ENCODE data around the gene ZNF37A. TPM values are rescaled to one million over a fixed set of nuclear protein-coding genes. Genes with fewer than 3 reads are reported as not detected.

Gene ZNF37A
- total and polyA plus RNA-seq, 10 of the 15 experiments (the other 5 are each of a cell fraction or from before 2014, with no cell fraction given): 3.3 to 24.2 (median 12.1) TPM

DNA sequence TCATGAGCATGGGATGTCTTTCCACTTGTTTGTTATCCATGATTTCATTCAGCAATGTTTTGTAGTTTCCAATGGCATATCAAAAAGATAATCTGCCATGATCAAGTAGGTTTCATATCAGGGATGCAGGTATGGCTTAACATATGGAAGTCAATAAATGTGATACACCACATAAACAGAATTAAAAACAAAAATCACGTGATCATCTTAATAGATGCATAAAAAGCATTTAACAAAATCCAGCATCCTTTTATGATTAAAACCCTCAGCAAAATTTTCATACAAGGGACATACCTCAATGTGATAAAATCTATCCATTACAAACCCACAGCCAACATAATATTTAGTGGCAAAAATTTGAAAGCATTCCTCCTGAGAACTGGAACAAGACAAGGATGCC lies 90.3 kb downstream of the ZNF37A start:
- H3K27ac ChIP-seq (ENCODE audit: control insufficient read depth, insufficient read depth): no peak overlapping the region
- no peaks in the 10 kb centered on the region for H3K79me2 ChIP-seq (ENCODE audit: control insufficient read depth, insufficient read depth, low read length)
- intact Hi-C loops (cut with micrococcal nuclease; ENCODE audit: unreplicated experiment) (loop anchor here (10.0 kb wide), 1 partner anchor 60 kb away; no protein-coding TSS in a partner anchor), in situ Hi-C loops (cut with MboI) (no loop called here)
- RAD21 ChIA-PET (ENCODE audit: unreplicated experiment): interaction anchor here (0.7 kb wide), 1 partner anchor 29 kb away, joined by 3 read pairs; no protein-coding TSS in a partner anchor
- ATAC-seq (no peak), FAIRE-seq (no peak), DNase-seq (ENCODE audit: low read depth, low spot score) (no peak)
- H3K36me3 ChIP-seq (ENCODE audit: control insufficient read depth in 2 of 2, insufficient read depth in 2 of 2, low read length in 1 of 2): no peaks in the 10 kb centered on the region
- no peaks in the 10 kb centered on the region for H4K20me1 ChIP-seq (ENCODE audit: control insufficient read depth, insufficient read depth)
- H3K27me3 ChIP-seq (replicated peaks in 1 of 2; ENCODE audit: control insufficient read depth in 2 of 2, insufficient read depth in 2 of 2, low read length in 1 of 2): no peaks in the 10 kb centered on the region
- CTCF ChIA-PET: no interaction called here
- H3K9me3 ChIP-seq (replicated peaks; ENCODE audit: control insufficient read depth, insufficient read depth, low read length): no peaks in the 10 kb centered on the region
- BruUV-seq (replicated peaks): no TSS peak
- no peaks in the 10 kb centered on the region for H3K4me1 ChIP-seq (ENCODE audit: control insufficient read depth, insufficient read depth, low read length)
- H3K9ac ChIP-seq (ENCODE audit: control insufficient read depth, insufficient read depth, low read length): no peak overlapping the region
- SMC1A ChIA-PET (ENCODE audit: uncharacterized antibody, unreplicated experiment): no interaction called here
- H3K4me2 ChIP-seq (ENCODE audit: control insufficient read depth, insufficient read depth): no peak overlapping the region
- no peak overlapping the region for H3K4me3 ChIP-seq
- TF ChIP-seq, protein P1, sequence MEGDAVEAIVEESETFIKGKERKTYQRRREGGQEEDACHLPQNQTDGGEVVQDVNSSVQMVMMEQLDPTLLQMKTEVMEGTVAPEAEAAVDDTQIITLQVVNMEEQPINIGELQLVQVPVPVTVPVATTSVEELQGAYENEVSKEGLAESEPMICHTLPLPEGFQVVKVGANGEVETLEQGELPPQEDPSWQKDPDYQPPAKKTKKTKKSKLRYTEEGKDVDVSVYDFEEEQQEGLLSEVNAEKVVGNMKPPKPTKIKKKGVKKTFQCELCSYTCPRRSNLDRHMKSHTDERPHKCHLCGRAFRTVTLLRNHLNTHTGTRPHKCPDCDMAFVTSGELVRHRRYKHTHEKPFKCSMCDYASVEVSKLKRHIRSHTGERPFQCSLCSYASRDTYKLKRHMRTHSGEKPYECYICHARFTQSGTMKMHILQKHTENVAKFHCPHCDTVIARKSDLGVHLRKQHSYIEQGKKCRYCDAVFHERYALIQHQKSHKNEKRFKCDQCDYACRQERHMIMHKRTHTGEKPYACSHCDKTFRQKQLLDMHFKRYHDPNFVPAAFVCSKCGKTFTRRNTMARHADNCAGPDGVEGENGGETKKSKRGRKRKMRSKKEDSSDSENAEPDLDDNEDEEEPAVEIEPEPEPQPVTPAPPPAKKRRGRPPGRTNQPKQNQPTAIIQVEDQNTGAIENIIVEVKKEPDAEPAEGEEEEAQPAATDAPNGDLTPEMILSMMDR (IDR thresholded peaks at IDR 0.05 in 2 of 3, conservative IDR thresholded peaks at IDR 0.05 in 1 of 3; ENCODE audit: control insufficient read depth in 2 of 3, extremely low read depth in 1 of 3, insufficient read depth in 1 of 3, low read depth in 3 of 3, low read length in 3 of 3): no peak
- TF ChIP-seq, protein P2, sequence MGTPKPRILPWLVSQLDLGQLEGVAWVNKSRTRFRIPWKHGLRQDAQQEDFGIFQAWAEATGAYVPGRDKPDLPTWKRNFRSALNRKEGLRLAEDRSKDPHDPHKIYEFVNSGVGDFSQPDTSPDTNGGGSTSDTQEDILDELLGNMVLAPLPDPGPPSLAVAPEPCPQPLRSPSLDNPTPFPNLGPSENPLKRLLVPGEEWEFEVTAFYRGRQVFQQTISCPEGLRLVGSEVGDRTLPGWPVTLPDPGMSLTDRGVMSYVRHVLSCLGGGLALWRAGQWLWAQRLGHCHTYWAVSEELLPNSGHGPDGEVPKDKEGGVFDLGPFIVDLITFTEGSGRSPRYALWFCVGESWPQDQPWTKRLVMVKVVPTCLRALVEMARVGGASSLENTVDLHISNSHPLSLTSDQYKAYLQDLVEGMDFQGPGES (IDR thresholded peaks at IDR 0.05): no peak
- TF ChIP-seq, protein P3, sequence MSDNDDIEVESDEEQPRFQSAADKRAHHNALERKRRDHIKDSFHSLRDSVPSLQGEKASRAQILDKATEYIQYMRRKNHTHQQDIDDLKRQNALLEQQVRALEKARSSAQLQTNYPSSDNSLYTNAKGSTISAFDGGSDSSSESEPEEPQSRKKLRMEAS (IDR thresholded peaks at IDR 0.05; ENCODE audit: low read depth, low read length): no peak
- TF ChIP-seq FOXM1 (IDR thresholded peaks at IDR 0.05; ENCODE audit: low read depth, low read length): no peak
- TF ChIP-seq SMARCA5 (IDR thresholded peaks at IDR 0.05): no peak
- TF ChIP-seq TCF12 (IDR thresholded peaks at IDR 0.05; ENCODE audit: low read depth, low read length): no peak
- no peak for TF ChIP-seq ZNF274 (IDR thresholded peaks at IDR 0.05; ENCODE audit: insufficient read depth, insufficient read length)
- TF ChIP-seq MXI1 (IDR thresholded peaks at IDR 0.05; ENCODE audit: low read depth, low read length): no peak
- TF ChIP-seq NFIC (IDR thresholded peaks at IDR 0.05; ENCODE audit: low read depth, low read length): no peak
- no peak for TF ChIP-seq RB1 (IDR thresholded peaks at IDR 0.05; ENCODE audit: borderline replicate concordance)
- no peak for TF ChIP-seq NFYB (IDR thresholded peaks at IDR 0.05; ENCODE audit: insufficient read depth, low read depth, low read length)
- TF ChIP-seq STAT1 (conservative IDR thresholded peaks at IDR 0.05): no peak
- no peak for TF ChIP-seq POU2F2 (IDR thresholded peaks at IDR 0.05; ENCODE audit: borderline replicate concordance, low read depth, low read length)
- TF ChIP-seq ETV6 (conservative IDR thresholded peaks at IDR 0.05 in 1 of 2, IDR thresholded peaks at IDR 0.05 in 1 of 2; ENCODE audit: borderline replicate concordance in 1 of 2, low read depth in 1 of 2): no peak
- TF ChIP-seq, protein P4, sequence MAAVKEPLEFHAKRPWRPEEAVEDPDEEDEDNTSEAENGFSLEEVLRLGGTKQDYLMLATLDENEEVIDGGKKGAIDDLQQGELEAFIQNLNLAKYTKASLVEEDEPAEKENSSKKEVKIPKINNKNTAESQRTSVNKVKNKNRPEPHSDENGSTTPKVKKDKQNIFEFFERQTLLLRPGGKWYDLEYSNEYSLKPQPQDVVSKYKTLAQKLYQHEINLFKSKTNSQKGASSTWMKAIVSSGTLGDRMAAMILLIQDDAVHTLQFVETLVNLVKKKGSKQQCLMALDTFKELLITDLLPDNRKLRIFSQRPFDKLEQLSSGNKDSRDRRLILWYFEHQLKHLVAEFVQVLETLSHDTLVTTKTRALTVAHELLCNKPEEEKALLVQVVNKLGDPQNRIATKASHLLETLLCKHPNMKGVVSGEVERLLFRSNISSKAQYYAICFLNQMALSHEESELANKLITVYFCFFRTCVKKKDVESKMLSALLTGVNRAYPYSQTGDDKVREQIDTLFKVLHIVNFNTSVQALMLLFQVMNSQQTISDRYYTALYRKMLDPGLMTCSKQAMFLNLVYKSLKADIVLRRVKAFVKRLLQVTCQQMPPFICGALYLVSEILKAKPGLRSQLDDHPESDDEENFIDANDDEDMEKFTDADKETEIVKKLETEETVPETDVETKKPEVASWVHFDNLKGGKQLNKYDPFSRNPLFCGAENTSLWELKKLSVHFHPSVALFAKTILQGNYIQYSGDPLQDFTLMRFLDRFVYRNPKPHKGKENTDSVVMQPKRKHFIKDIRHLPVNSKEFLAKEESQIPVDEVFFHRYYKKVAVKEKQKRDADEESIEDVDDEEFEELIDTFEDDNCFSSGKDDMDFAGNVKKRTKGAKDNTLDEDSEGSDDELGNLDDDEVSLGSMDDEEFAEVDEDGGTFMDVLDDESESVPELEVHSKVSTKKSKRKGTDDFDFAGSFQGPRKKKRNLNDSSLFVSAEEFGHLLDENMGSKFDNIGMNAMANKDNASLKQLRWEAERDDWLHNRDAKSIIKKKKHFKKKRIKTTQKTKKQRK (IDR thresholded peaks at IDR 0.05; ENCODE audit: low read depth, low read length): no peak
- TF ChIP-seq ZSCAN29 (IDR thresholded peaks at IDR 0.05): no peak
- TF ChIP-seq, protein P5, sequence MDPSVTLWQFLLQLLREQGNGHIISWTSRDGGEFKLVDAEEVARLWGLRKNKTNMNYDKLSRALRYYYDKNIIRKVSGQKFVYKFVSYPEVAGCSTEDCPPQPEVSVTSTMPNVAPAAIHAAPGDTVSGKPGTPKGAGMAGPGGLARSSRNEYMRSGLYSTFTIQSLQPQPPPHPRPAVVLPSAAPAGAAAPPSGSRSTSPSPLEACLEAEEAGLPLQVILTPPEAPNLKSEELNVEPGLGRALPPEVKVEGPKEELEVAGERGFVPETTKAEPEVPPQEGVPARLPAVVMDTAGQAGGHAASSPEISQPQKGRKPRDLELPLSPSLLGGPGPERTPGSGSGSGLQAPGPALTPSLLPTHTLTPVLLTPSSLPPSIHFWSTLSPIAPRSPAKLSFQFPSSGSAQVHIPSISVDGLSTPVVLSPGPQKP (IDR thresholded peaks at IDR 0.05; ENCODE audit: low read depth, low read length): no peak
- TF ChIP-seq WRNIP1 (IDR thresholded peaks at IDR 0.05; ENCODE audit: borderline replicate concordance, low read depth, low read length): no peak
- WGBS (ENCODE audit: insufficient coverage, insufficient replicate concordance, low lambda C conversion rate, missing lambda C conversion rate): 15% methylated on average over 1 of the region's 1 CpG
- H2AFZ ChIP-seq (ENCODE audit: control insufficient read depth, low read depth, low read length): no peak overlapping the region
- POLR2A ChIA-PET: no interaction called here

Measured in GM12878 (cell line).